Tibial nerve (tissue), 4 donors: ENCODE measurements around the gene KIF21B. TPM values are rescaled to one million over a fixed set of nuclear protein-coding genes. Genes with fewer than 3 reads are reported as not detected.

Experiments
- DNase-seq, 2 donors: peaks; one replicate each; pipeline ENCODE4 v3.0.0-alpha.2; 2019; ENCODE audit warnings: low spot score in 2 of 2
- H3K27ac ChIP-seq, 4 donors: fragments of 200-600 bp; sonication (generic) in 3 of 4; one replicate each; pipeline ENCODE4 v1.5.1; 2017 to 2019; ENCODE audit warnings: mild to moderate bottlenecking in 1 of 4
- H3K27me3 ChIP-seq, 2 donors: fragments of 200-600 bp; sonication (generic) in 1 of 2; one replicate each; pipeline versions ENCODE4 v1.5.1 to v1.6.0; 2017 to 2019
- H3K36me3 ChIP-seq, 3 donors: fragments of 200-600 bp; sonication (generic); one replicate each; pipeline ENCODE4 v1.5.1; 2018 to 2019
- H3K4me1 ChIP-seq, 4 donors: fragments of 200-600 bp; sonication (generic) in 3 of 4; one replicate each; pipeline ENCODE4 v1.5.1; 2017 to 2019
- H3K4me3 ChIP-seq, 4 donors: fragments of 200-600 bp; sonication (generic) in 3 of 4; one replicate each; pipeline ENCODE4 v1.5.1; 2017 to 2019; ENCODE audit warnings: mild to moderate bottlenecking in 1 of 4, moderate library complexity in 1 of 4
- H3K9me3 ChIP-seq, 4 donors: fragments of 200-600 bp; sonication (generic) in 3 of 4; one replicate each; pipeline ENCODE4 v1.5.1; 2017 to 2019
- CTCF ChIP-seq, 5 experiments: fragments of 200-600 bp in 3 of 5; fragments of 450-650 bp in 2 of 5; sonication (generic) in 3 of 5; IDR thresholded peaks; one replicate each; pipeline ENCODE4 v1.5.1; 2016 to 2019; ENCODE audit warnings: antibody characterized with exemption in 5 of 5, mild to moderate bottlenecking in 3 of 5, moderate library complexity in 2 of 5
- EP300 ChIP-seq, 2 donors: sonication (generic); formaldehyde crosslinking; IDR thresholded peaks; one replicate each; pipeline ENCODE4 v1.6.1; 2017; ENCODE audit warnings: antibody characterized with exemption in 2 of 2, mild to moderate bottlenecking in 1 of 2
- POLR2A ChIP-seq, 2 donors: fragments of 450-650 bp; IDR thresholded peaks; one replicate each; pipeline ENCODE4 v1.6.1; 2017; ENCODE audit warnings: antibody characterized with exemption in 2 of 2, mild to moderate bottlenecking in 2 of 2, moderate library complexity in 2 of 2
- WGBS, 2 donors: methylation state at CpG; one replicate each; pipeline ENCODE4 v1.1.5; 2018; 5-methylcytosine and 5-hydroxymethylcytosine counted together
- small RNA-seq: library from RNA; depleted of rRNA; stranded (forward); fragments of <200 nt; gene quantifications from one replicate; pipeline ENCODE3, GENCODE V24; 2016
- total RNA-seq, 4 donors: library from RNA; depleted of rRNA; stranded (reverse); fragments of >200 nt; gene quantifications; one replicate each; pipeline ENCODE4 v1.1.0, GENCODE V29; 2016

KIF21B gene
- total RNA-seq, 4 donors from 2014 or later: 0.84 to 3.3 (median 2.6) TPM

- TF ChIP-seq POLR2A (IDR thresholded peaks at IDR 0.05): no peak
- no peak for TF ChIP-seq CTCF (IDR thresholded peaks at IDR 0.05)
- no peak overlapping the region for H3K27ac ChIP-seq
- 79% methylated on average over 2 of the region's 2 CpGs for WGBS, 2 donors
- no peak for DNase-seq
- H3K4me1 ChIP-seq: no peaks in the 10 kb centered on the region
- no peaks in the 10 kb centered on the region for H3K36me3 ChIP-seq
- no peaks in the 10 kb centered on the region for H3K27me3 ChIP-seq
- H3K4me3 ChIP-seq: no peak overlapping the region
- no peaks in the 10 kb centered on the region for H3K9me3 ChIP-seq
Measured at GRCh38 chr1:200922406-200922805, 101.1 kb downstream of the KIF21B start.

- no peaks in the 10 kb centered on the region for H3K4me1 ChIP-seq
- no peak for TF ChIP-seq POLR2A (IDR thresholded peaks at IDR 0.05)
- no peak for TF ChIP-seq EP300 (IDR thresholded peaks at IDR 0.05)
- no peak for TF ChIP-seq CTCF (IDR thresholded peaks at IDR 0.05)
Measured at GRCh38 chr1:200921571-200922110, 101.9 kb downstream of the KIF21B start.

More at GRCh38 chr1:200921571-200922110, 101.9 kb downstream of the KIF21B start:
- 85 to 88% methylated on average over 9 of the region's 9 CpGs for WGBS, 2 donors
- Histone ChIP-seq H3K27ac (no peak overlapping the region), H3K4me3 (no peak overlapping the region), H3K27me3 (no peaks in the 10 kb centered on the region), H3K9me3 (no peaks in the 10 kb centered on the region), H3K36me3 (no peaks in the 10 kb centered on the region)
- no peak for DNase-seq

Small RNA genes within 50 kb of the gene (small RNA-seq; reads per million reads assigned to genes)
- not detected for gene RNU6-704P

Other genes starting within 250 kb of the KIF21B start
- not detected for gene GPR25, start 150.7 kb downstream of the KIF21B start, total RNA-seq
- gene INAVA, start 128.8 kb downstream of the KIF21B start, total RNA-seq: not detected
- gene CACNA1S, start 88.7 kb upstream of the KIF21B start, total RNA-seq: not detected
- gene ASCL5, start 103.5 kb upstream of the KIF21B start, total RNA-seq: not detected
- gene TMEM9, start 130.8 kb upstream of the KIF21B start, total RNA-seq: 10 to 100 TPM; 57.9 to 73.9 (median 66.3) TPM
- gene IGFN1, start 167.1 kb upstream of the KIF21B start, total RNA-seq: not detected